GM03348 (cell line): ENCODE measurements around the gene TMEM53.
A peak's percentile ranks its signal among the peaks of the same experiment; 100 is the strongest.

Source experiments
- DNase-seq: peaks from one replicate; pipeline ENCODE4 v3.0.0; 2012; ENCODE audit warnings: low spot score

The TMEM53 gene

GRCh38 chr1:44646261-44647110, 27.8 kb downstream of the TMEM53 start:
- DNase-seq = peak; percentile 76

GRCh38 chr1:44645476-44646244, 28.6 kb downstream of the TMEM53 start:
- peak; percentile 67 for DNase-seq

GRCh38 chr1:44644806-44645205, 29.5 kb downstream of the TMEM53 start:
- DNase-seq = no peak

GRCh38 chr1:44643721-44644334, 30.5 kb downstream of the TMEM53 start:
- no peak for DNase-seq

GRCh38 chr1:44642925-44643324, 31.4 kb downstream of the TMEM53 start:
- no peak for DNase-seq

GRCh38 chr1:44642255-44642654, 32.0 kb downstream of the TMEM53 start:
- no peak for DNase-seq

GRCh38 chr1:44641126-44642102, 32.9 kb downstream of the TMEM53 start:
- no peak for DNase-seq

- no peak for DNase-seq
These were observed 34.0 kb downstream of the TMEM53 start for GRCh38 chr1:44640200-44640853.

GRCh38 chr1:44637702-44638411, 36.4 kb downstream of the TMEM53 start:
- no peak for DNase-seq

- DNase-seq = no peak
These were observed 37.3 kb downstream of the TMEM53 start for GRCh38 chr1:44636688-44637598.

GRCh38 chr1:44636083-44636687, 38.1 kb downstream of the TMEM53 start:
- no peak for DNase-seq

- no peak for DNase-seq
These were observed 38.8 kb downstream of the TMEM53 start for GRCh38 chr1:44635439-44635838.

GRCh38 chr1:44634606-44635189, 39.6 kb downstream of the TMEM53 start:
- DNase-seq = no peak

- DNase-seq = no peak
These were observed 41.7 kb downstream of the TMEM53 start for GRCh38 chr1:44632598-44632997.

GRCh38 chr1:44631647-44632539, 42.4 kb downstream of the TMEM53 start:
- peak; percentile 97 for DNase-seq

- no peak for DNase-seq
These were observed 43.0 kb downstream of the TMEM53 start for GRCh38 chr1:44631333-44631646.

GRCh38 chr1:44630116-44630515, 44.2 kb downstream of the TMEM53 start:
- DNase-seq = no peak
